IPS DF 6.9 (cell line): ENCODE measurements around the gene NEK2.
"Not testable (repeated sequence)": the region's sequence is repeated elsewhere in the genome, so short reads cannot be mapped to it uniquely, and the experiment has no call there.

Experiments used
- DNase-seq: peaks from one replicate; pipeline ENCODE4 v3.0.0-alpha.2; 2013; ENCODE audit warnings: low read depth, low spot score
- H3K27ac ChIP-seq: one replicate; pipeline ENCODE4 v1.5.1; 2013; ENCODE audit warnings: low read length, control low read depth
- H3K27me3 ChIP-seq: 2 replicates; pipeline ENCODE4 v1.6.1; 2013; ENCODE audit warnings: mild to moderate bottlenecking, low read length; ENCODE audit not compliant: control insufficient read depth, insufficient read depth
- H3K36me3 ChIP-seq: 2 replicates; pipeline ENCODE4 v1.6.1; 2013; ENCODE audit warnings: low read length; ENCODE audit not compliant: control insufficient read depth, insufficient read depth
- H3K4me1 ChIP-seq: 2 replicates; pipeline ENCODE4 v1.6.1; 2013; ENCODE audit warnings: low read length; ENCODE audit not compliant: control insufficient read depth, insufficient read depth
- H3K4me3 ChIP-seq: 2 replicates; pipeline ENCODE4 v1.5.1; 2013; ENCODE audit warnings: mild to moderate bottlenecking, low read length
- H3K9me3 ChIP-seq: 2 replicates; pipeline ENCODE4 v1.6.1; 2013; ENCODE audit warnings: low read length, inconsistent platforms; ENCODE audit not compliant: control insufficient read depth, insufficient read depth
- WGBS: extraction: QIAGEN DNeasy Blood & Tissue Kit; methylation state at CpG from one replicate; pipeline ENCODE4 v1.1.7; 2013; ENCODE audit warnings: mixed read lengths, missing lambda C conversion rate; ENCODE audit not compliant: insufficient read length, insufficient coverage; 5-methylcytosine and 5-hydroxymethylcytosine counted together

The NEK2 gene

GRCh38 chr1:211675230-211676105 lies at the start of gene NEK2:
TSS of gene NEK2 (minus strand) at chr1:211675621. CDS start at chr1:211675479, 142 bp downstream.
- peak; percentile 92 for DNase-seq
- no peaks in the 10 kb centered on the region for H3K9me3 ChIP-seq
- peak within 1 kb of the TSS; percentile 89 for H3K4me3 ChIP-seq
- H3K4me1 ChIP-seq = peaks cover 2% of the 10 kb centered on the region; the same call in 1 of the 2 replicates
- no CpG with 5 or more reads among the region's 58 CpGs for WGBS
- H3K27ac ChIP-seq = no peak within 1 kb of the TSS
- no peaks in the 10 kb centered on the region for H3K27me3 ChIP-seq
- H3K36me3 ChIP-seq = peaks cover 2% of the 10 kb centered on the region; the same call in 1 of the 2 replicates

DNA sequence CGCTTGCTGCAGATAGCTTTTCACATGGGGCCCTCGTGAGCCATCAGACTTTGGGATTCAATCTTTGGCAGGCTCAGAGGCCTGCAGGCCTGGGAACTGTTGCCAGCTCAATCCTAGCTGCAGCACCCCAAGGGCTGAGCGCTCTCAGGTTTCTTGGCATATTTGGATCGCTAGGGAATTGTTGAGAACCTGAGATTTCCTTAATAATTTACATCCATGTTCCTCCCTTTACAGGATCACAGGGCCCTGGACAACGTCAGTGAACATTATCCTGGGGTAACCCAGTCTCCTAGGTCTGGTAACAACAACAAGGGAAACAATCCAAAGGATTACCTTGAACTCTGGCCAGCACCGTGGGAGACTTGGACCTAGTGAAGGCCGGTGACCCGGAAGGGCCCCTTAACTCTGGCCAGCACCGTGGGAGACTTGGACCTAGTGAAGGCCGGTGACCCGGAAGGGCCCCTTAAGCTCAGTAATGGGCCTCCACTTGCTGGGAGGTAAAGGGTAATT lies 49.3 kb upstream of the NEK2 start:
- Histone ChIP-seq H3K4me3 (no peak overlapping the region), H3K27ac (no peak overlapping the region), H3K27me3 (no peaks in the 10 kb centered on the region), H3K9me3 (no peaks in the 10 kb centered on the region), H3K36me3 (no peaks in the 10 kb centered on the region), H3K4me1 (no peaks in the 10 kb centered on the region)
- WGBS = no CpG with 5 or more reads among the region's 11 CpGs
- no peak for DNase-seq

- no peak overlapping the region for H3K4me3 ChIP-seq
- no peaks in the 10 kb centered on the region for H3K9me3 ChIP-seq
- no peaks in the 10 kb centered on the region for H3K36me3 ChIP-seq
- DNase-seq = no peak
- no peaks in the 10 kb centered on the region for H3K27me3 ChIP-seq
- WGBS = no CpG with 5 or more reads among the region's 5 CpGs
- no peaks in the 10 kb centered on the region for H3K4me1 ChIP-seq
- no peak overlapping the region for H3K27ac ChIP-seq
These were observed 47.9 kb upstream of the NEK2 start for GRCh38 chr1:211723273-211723672.

DNA sequence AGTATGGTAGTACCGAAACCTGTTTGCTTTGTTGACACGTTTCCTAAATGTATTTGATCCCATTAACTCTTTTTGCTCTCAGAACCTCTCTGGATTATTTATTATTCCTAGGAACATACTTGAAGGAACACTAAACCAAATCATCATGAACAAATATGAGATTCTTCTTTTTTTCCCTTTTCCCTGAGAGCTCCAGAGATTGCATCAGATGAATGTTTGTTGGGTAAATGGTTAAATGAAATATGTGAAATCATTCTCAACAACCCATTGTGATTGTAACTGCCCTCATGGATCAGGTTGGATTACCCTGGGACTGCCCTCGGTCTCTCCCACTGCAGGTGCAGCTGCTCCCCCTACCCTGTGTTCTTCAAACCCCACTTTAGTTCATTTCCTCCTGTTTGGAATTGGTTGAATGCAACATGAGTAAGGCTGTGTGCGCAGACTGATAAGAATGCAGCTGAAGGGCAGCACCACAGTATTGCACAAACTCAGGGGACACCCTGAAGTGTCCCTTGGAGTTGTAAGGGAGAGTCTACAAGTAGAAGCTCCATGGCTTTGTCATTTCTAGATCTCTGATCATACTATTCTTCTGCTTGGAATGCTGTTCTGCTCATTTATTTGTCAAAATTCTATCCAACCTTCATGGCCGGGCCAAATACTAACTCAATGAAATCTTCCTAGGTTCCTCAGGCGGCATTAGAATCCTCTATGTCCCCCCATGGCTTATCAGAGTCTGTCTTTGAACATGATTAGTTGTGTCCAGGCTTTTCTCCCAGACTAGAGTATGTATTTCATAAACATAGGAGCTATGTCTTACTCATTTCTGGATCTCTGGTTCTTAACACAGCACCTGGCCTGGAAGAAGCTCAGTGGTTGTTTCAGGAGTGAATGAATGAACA lies 47.1 kb upstream of the NEK2 start:
- WGBS = no CpG with 5 or more reads among the region's 6 CpGs
- no peak for DNase-seq

DNA sequence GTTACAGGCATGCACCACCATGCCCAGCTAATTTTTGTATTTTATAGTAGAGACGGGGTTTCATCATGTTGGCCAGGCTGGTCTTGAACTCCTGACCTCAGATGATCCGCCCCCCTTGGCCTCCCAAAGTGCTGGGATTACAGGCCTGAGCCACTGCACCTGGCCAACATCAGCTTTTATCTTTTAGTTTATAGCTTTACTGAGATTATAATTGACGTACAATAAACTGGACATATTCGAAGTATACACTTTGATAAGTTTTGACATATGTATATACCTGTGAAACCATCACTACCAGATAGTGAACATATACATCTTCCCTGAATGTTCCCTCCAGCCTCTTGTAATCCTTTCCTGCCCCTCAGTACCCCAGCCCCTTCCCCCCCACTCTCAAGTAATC lies 41.1 kb upstream of the NEK2 start:
- not testable (repeated sequence) for H3K4me3 ChIP-seq, H3K9me3 ChIP-seq, DNase-seq, H3K27ac ChIP-seq, H3K4me1 ChIP-seq, H3K36me3 ChIP-seq, H3K27me3 ChIP-seq
- WGBS = no CpG with 5 or more reads among the region's 4 CpGs

More for the DNA sequence above, 47.1 kb upstream of the NEK2 start:
- Histone ChIP-seq H3K36me3 (no peaks in the 10 kb centered on the region), H3K9me3 (no peaks in the 10 kb centered on the region), H3K4me1 (no peaks in the 10 kb centered on the region), H3K4me3 (no peak overlapping the region), H3K27me3 (no peaks in the 10 kb centered on the region), H3K27ac (no peak overlapping the region)

GRCh38 chr1:211715971-211716370 lies 40.5 kb upstream of the NEK2 start:
- H3K4me3 ChIP-seq = no peak overlapping the region
- H3K9me3 ChIP-seq = no peaks in the 10 kb centered on the region
- no peak overlapping the region for H3K27ac ChIP-seq
- no peaks in the 10 kb centered on the region for H3K27me3 ChIP-seq
- DNase-seq = no peak
- H3K4me1 ChIP-seq = no peaks in the 10 kb centered on the region
- no peaks in the 10 kb centered on the region for H3K36me3 ChIP-seq
- no CpG with 5 or more reads among the region's 2 CpGs for WGBS

- Histone ChIP-seq H3K4me1 (no peaks in the 10 kb centered on the region), H3K9me3 (no peaks in the 10 kb centered on the region), H3K36me3 (no peaks in the 10 kb centered on the region), H3K27ac (no peak overlapping the region), H3K4me3 (no peak overlapping the region), H3K27me3 (no peaks in the 10 kb centered on the region)
- no peak for DNase-seq
- no CpG with 5 or more reads among the region's 5 CpGs for WGBS
These were observed 38.7 kb upstream of the NEK2 start for GRCh38 chr1:211714154-211714553.

GRCh38 chr1:211713231-211713630 lies 37.8 kb upstream of the NEK2 start:
- Histone ChIP-seq H3K9me3 (no peaks in the 10 kb centered on the region), H3K27ac (no peak overlapping the region), H3K27me3 (no peaks in the 10 kb centered on the region), H3K4me3 (no peak overlapping the region), H3K4me1 (no peaks in the 10 kb centered on the region), H3K36me3 (no peaks in the 10 kb centered on the region)
- no CpG with 5 or more reads among the region's 10 CpGs for WGBS
- no peak for DNase-seq

DNA sequence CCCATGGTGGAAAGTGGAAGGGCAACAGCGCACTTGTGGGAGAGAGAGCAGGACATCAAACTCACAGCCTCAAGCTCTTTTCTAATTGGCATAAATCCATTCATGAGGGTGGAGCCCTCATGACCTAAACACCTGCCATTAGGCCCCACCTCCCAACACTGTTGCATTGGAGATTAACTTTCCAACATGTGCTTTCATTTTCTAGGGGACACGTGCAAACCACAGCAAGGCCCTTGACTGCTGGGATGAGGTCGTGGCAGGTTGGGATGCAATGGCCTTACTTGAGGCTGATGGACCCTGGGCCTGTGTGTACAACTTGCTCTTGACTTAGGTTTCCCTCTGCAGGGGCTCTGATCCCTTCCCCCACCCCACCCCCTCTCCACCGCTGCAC lies 35.9 kb upstream of the NEK2 start:
- Histone ChIP-seq H3K36me3 (no peaks in the 10 kb centered on the region), H3K4me3 (no peak overlapping the region), H3K27ac (no peak overlapping the region), H3K4me1 (no peaks in the 10 kb centered on the region), H3K27me3 (no peaks in the 10 kb centered on the region), H3K9me3 (no peaks in the 10 kb centered on the region)
- no CpG with 5 or more reads among the region's 4 CpGs for WGBS
- no peak for DNase-seq

DNA sequence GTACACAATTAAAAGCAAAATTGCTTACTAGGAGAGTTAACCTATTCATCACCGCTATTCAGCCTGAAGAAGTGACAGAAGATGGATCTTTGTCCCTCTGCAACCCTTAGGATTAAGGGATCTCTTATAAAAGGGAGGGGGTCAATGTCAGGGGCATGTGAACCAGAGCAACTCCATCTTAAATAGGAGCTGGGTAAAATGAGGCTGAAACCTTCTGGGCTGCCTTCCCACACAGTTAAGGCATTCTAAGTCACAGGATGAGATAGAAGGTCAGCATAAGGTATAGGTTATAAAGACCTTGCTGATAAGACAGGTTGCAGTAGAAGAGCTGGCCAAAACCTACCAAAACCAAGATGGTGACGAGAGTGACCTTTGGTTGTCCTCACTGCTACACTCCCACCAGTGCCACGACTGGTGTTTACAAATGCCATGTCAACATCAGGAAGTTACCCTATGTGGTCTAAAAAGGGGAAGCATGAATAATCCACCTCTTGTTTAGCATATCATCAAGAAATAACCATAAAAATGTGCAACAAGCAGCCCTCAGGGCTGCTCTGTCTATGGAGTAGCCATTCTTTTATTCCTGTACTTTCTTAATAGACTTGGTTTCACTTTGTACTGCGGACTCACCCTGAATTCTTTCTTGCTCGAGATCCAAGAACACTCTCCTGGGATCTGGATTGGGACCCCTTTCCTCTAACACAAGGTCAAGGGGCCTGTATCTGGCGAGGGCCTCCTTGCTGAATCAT lies 35.3 kb upstream of the NEK2 start:
- WGBS = no CpG with 5 or more reads among the region's 6 CpGs
- Histone ChIP-seq H3K27me3 (no peaks in the 10 kb centered on the region), H3K4me3 (no peak overlapping the region), H3K9me3 (no peaks in the 10 kb centered on the region), H3K27ac (no peak overlapping the region), H3K36me3 (no peaks in the 10 kb centered on the region), H3K4me1 (no peaks in the 10 kb centered on the region)
- DNase-seq = no peak
